CD4-positive, CD25-positive, alpha-beta regulatory T cell (primary cell): ENCODE results near the gene PRMT7. TPM values are rescaled to one million over a fixed set of nuclear protein-coding genes. Genes with fewer than 3 reads are reported as not detected.
A peak's percentile ranks its signal among the peaks of the same experiment; 100 is the strongest.

ENCODE experiments used
- ATAC-seq, 2 donors: fragments of 150-1000 bp; cut with Tn5 transposase; one replicate each; pipeline ENCODE4 v1.10.0; 2021; ENCODE audit warnings: low read depth in 2 of 2, moderate number of reproducible peaks in 2 of 2, moderate library complexity in 1 of 2
- DNase-seq, 3 donors: peaks; one replicate each; pipeline versions ENCODE4 v3.0.0 to v3.0.0-alpha.2; 2012 to 2022; ENCODE audit warnings: mixed read lengths in 1 of 3
- H3K27ac ChIP-seq: one replicate; pipeline ENCODE4 v1.7.0; 2013; ENCODE audit warnings: mild to moderate bottlenecking, low read length; ENCODE audit not compliant: insufficient read depth, poor library complexity, severe bottlenecking
- H3K27me3 ChIP-seq: one replicate; pipeline ENCODE4 v1.7.0; 2013; ENCODE audit warnings: low read length; ENCODE audit not compliant: control insufficient read depth, insufficient read depth
- H3K36me3 ChIP-seq: one replicate; pipeline ENCODE4 v1.7.0; 2013; ENCODE audit warnings: mild to moderate bottlenecking, low read length, moderate library complexity; ENCODE audit not compliant: control insufficient read depth, insufficient read depth
- H3K4me1 ChIP-seq: 2 replicates; pipeline ENCODE4 v1.7.0; 2013; ENCODE audit warnings: mild to moderate bottlenecking, low read length; ENCODE audit not compliant: insufficient read depth, control insufficient read depth, poor library complexity, severe bottlenecking
- H3K4me3 ChIP-seq: one replicate; pipeline ENCODE4 v1.7.0; 2013; ENCODE audit warnings: low read depth, mild to moderate bottlenecking, low read length, moderate library complexity
- H3K9me3 ChIP-seq, 2 experiments: 1 replicate in 1 of 2; 2 replicates in 1 of 2; pipeline ENCODE4 v1.7.0; 2013; ENCODE audit warnings: low read length in 2 of 2, mild to moderate bottlenecking in 1 of 2, moderate library complexity in 1 of 2; ENCODE audit not compliant: control insufficient read depth in 2 of 2
- H3K27ac Mint-ChIP-seq, 3 donors: one replicate each; pipeline ENCODE4 v1.8.0; 2020 to 2022; ENCODE audit warnings: mild to moderate bottlenecking in 3 of 3, mixed read lengths in 3 of 3, moderate library complexity in 2 of 3
- H3K27me3 Mint-ChIP-seq: one replicate; pipeline ENCODE4 v1.8.0; 2022; ENCODE audit warnings: mild to moderate bottlenecking, mixed read lengths
- H3K36me3 Mint-ChIP-seq: one replicate; pipeline ENCODE4 v1.8.0; 2020; ENCODE audit warnings: mixed read lengths
- H3K4me1 Mint-ChIP-seq, 4 donors: one replicate each; pipeline ENCODE4 v1.8.0; 2020 to 2022; ENCODE audit warnings: mixed read lengths in 4 of 4, mild to moderate bottlenecking in 1 of 4
- H3K4me3 Mint-ChIP-seq, 4 donors: one replicate each; pipeline ENCODE4 v1.8.0; 2020 to 2022; ENCODE audit warnings: mild to moderate bottlenecking in 4 of 4, mixed read lengths in 4 of 4, moderate library complexity in 3 of 4
- H3K9me3 Mint-ChIP-seq, 7 donors: one replicate each; pipeline ENCODE4 v1.8.0; 2020 to 2022; ENCODE audit warnings: mixed read lengths in 7 of 7, mild to moderate bottlenecking in 3 of 7, moderate library complexity in 2 of 7
- polyA plus RNA-seq, 4 donors: library from polyadenylated mRNA; unstranded; fragments of 300-500 nt; fragmentation: Illumina TruSeq; gene quantifications; one replicate each; pipeline ENCODE4 v1.2.3, GENCODE V29; 2021
- total RNA-seq: library from RNA; stranded (reverse); gene quantifications from one replicate; pipeline ENCODE4 v1.2.3, GENCODE V29; 2022

Gene PRMT7
- total and polyA plus RNA-seq, 5 donors from 2014 or later: 32.4 to 53.8 (median 34.7) TPM

DNA sequence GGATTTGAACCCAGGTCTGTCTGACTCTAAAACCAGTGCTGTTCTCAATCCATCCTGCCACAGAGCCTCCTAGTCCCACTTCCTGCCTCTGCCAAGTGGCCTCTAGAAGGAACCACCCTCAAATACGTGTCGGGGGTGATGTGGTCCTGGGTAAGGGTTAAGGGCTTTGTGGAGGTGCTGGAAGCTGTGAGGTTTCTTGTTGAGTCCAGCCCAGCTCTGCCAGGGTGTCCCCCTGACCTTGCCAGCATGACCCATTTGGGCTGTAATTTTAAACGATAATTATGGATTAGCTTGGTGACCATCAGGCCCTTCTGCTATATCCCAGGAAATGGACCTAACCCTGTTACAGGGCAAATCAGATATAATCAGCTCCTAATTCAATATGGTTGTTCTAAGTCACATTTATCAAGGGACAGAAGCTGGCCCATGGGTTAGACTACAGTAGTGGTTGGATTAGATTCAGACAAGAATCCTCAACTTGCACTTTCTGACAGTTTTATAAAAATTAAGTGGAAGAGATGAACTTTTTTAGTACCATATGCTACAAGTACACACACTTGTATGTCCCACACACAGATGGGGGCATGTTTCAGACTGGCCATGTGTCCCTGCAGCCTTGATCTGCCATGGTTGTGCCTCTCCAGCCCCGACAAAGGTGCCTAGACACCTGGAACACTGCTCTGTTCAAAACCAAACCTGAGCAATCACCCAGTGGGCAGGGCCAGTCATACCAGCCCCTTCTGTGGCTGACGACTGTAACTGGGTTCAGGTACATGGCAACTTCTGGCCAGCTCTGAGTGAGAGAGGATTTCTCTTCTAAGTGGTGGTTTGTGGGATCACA, 89.5 kb downstream of the PRMT7 start:
- H3K4me3 ChIP-seq: no peak overlapping the region
- H3K9me3 ChIP-seq: no peaks in the 10 kb centered on the region
- ATAC-seq (no peak), DNase-seq (no peak)
- peaks cover 17% of the 10 kb centered on the region for H3K4me1 ChIP-seq
- Mint-ChIP-seq H3K4me3 (no peak overlapping the region), H3K4me1 (peaks cover 0 to 44% (median 21%) of the 10 kb centered on the region in 4 donors), H3K36me3 (no peaks in the 10 kb centered on the region), H3K27me3 (peaks cover 4% of the 10 kb centered on the region), H3K9me3 (no peaks in the 10 kb centered on the region), H3K27ac (peak overlapping the region in 2 of 3 donors; percentile 77 to 83)
- H3K27me3 ChIP-seq: no peaks in the 10 kb centered on the region
- no peaks in the 10 kb centered on the region for H3K36me3 ChIP-seq
- H3K27ac ChIP-seq: no peak overlapping the region

DNA sequence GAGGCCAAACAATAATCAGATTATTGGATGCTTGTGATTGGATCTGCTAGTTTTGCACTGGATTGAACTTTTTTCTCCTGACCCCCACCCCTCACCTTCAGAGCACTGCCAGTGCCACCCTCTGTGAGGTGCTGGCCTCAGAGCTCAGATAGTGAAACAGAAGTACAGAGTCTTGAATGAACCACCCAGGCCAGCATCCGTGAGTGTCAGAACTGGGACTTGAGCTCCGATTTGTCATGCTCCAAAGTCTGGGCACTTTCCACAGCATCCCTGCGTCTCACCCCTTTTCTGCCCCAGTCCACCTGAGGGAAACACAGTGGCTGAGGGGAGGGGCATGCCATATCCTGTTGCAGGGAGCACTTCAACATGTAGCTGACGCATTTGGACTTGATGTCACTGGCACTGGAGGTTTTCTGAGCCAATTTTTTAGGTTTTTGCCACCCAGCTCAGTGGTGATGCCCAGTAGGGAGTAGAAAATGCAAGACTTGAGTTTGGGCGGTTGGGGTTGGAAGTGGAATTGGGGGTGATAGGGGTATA, 90.2 kb downstream of the PRMT7 start:
- ATAC-seq (peak; percentile 61 to 69), DNase-seq (peak in 1 of 3 donors; percentile 38)
- H3K4me3 Mint-ChIP-seq: peak overlapping the region in 1 of 4 donors; percentile 18
- Histone ChIP-seq H3K36me3 (no peaks in the 10 kb centered on the region), H3K4me3 (no peak overlapping the region), H3K27me3 (no peaks in the 10 kb centered on the region), H3K27ac (no peak overlapping the region), H3K9me3 (no peaks in the 10 kb centered on the region), H3K4me1 (peaks cover 17% of the 10 kb centered on the region)
- H3K4me1 Mint-ChIP-seq: peaks cover 0 to 44% (median 21%) of the 10 kb centered on the region in 4 donors
- peak overlapping the region in 2 of 3 donors; percentile 77 to 83 for H3K27ac Mint-ChIP-seq
- H3K27me3 Mint-ChIP-seq: peaks cover 6% of the 10 kb centered on the region
- no peaks in the 10 kb centered on the region for H3K36me3 Mint-ChIP-seq
- no peaks in the 10 kb centered on the region for H3K9me3 Mint-ChIP-seq

- H3K27ac Mint-ChIP-seq: peak overlapping the region; percentile 1 to 77 (median 74)
- H3K9me3 ChIP-seq: no peaks in the 10 kb centered on the region
- no peaks in the 10 kb centered on the region for H3K9me3 Mint-ChIP-seq
- no peak overlapping the region for H3K4me3 Mint-ChIP-seq
- H3K27ac ChIP-seq: no peak overlapping the region
- ATAC-seq (no peak), DNase-seq (no peak)
- peaks cover 11% of the 10 kb centered on the region for H3K27me3 Mint-ChIP-seq
- H3K36me3 ChIP-seq: no peaks in the 10 kb centered on the region
- peaks cover 1% of the 10 kb centered on the region for H3K27me3 ChIP-seq
- H3K4me1 ChIP-seq: peaks cover 17% of the 10 kb centered on the region
- peaks cover 0 to 36% (median 15%) of the 10 kb centered on the region in 4 donors for H3K4me1 Mint-ChIP-seq
- no peak overlapping the region for H3K4me3 ChIP-seq
- H3K36me3 Mint-ChIP-seq: no peaks in the 10 kb centered on the region
These were observed 91.3 kb downstream of the PRMT7 start for GRCh38 chr16:68401871-68402747.

GRCh38 chr16:68402748-68403040, 91.9 kb downstream of the PRMT7 start:
- H3K4me1 ChIP-seq: peaks cover 17% of the 10 kb centered on the region
- no peak for DNase-seq
- H3K27ac ChIP-seq: no peak overlapping the region
- Mint-ChIP-seq H3K4me1 (peaks cover 0 to 30% (median 15%) of the 10 kb centered on the region in 4 donors), H3K27me3 (peaks cover 11% of the 10 kb centered on the region), H3K36me3 (no peaks in the 10 kb centered on the region), H3K4me3 (no peak overlapping the region), H3K27ac (peak overlapping the region in 1 of 3 donors; percentile 78), H3K9me3 (no peaks in the 10 kb centered on the region)
- no peak overlapping the region for H3K4me3 ChIP-seq
- H3K9me3 ChIP-seq: no peaks in the 10 kb centered on the region
- ATAC-seq: no peak
- peaks cover 1% of the 10 kb centered on the region for H3K27me3 ChIP-seq
- H3K36me3 ChIP-seq: no peaks in the 10 kb centered on the region

GRCh38 chr16:68403177-68403576, 92.4 kb downstream of the PRMT7 start:
- H3K27me3 ChIP-seq: peaks cover 1% of the 10 kb centered on the region
- H3K4me1 ChIP-seq: peaks cover 17% of the 10 kb centered on the region
- no peaks in the 10 kb centered on the region for H3K36me3 Mint-ChIP-seq
- H3K27ac ChIP-seq: no peak overlapping the region
- DNase-seq (no peak), ATAC-seq (no peak)
- H3K9me3 ChIP-seq: no peaks in the 10 kb centered on the region
- no peak overlapping the region for H3K4me3 ChIP-seq
- peaks cover 11% of the 10 kb centered on the region for H3K27me3 Mint-ChIP-seq
- no peak overlapping the region for H3K4me3 Mint-ChIP-seq
- H3K27ac Mint-ChIP-seq: peak overlapping the region in 1 of 3 donors; percentile 78
- no peaks in the 10 kb centered on the region for H3K36me3 ChIP-seq
- peaks cover 0 to 30% (median 15%) of the 10 kb centered on the region in 4 donors for H3K4me1 Mint-ChIP-seq
- no peaks in the 10 kb centered on the region for H3K9me3 Mint-ChIP-seq

DNA sequence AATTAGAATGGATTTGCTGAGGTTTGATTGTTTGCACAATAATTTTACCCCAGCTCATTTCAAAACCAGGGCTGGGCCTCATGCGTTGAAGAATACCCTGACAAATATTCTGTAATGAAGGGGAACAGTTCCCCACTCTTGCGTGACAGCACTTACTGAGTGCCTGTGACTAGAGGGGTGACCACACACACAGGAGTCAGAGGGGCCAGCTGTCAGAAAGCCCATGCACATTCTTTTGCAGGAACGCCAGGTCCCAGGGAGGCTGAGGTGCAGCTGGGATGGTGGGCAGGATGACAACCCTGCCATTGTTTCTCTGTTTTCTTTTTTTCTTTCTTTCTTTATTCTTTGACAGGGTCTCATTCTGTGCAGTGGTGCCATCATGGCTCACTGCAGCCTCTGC, 92.9 kb downstream of the PRMT7 start:
- Mint-ChIP-seq H3K4me1 (peaks cover 0 to 30% (median 13%) of the 10 kb centered on the region in 4 donors), H3K9me3 (no peaks in the 10 kb centered on the region), H3K36me3 (no peaks in the 10 kb centered on the region), H3K27me3 (peaks cover 11% of the 10 kb centered on the region), H3K4me3 (no peak overlapping the region), H3K27ac (peak overlapping the region in 1 of 3 donors; percentile 51)
- Histone ChIP-seq H3K4me3 (no peak overlapping the region), H3K27ac (no peak overlapping the region), H3K36me3 (no peaks in the 10 kb centered on the region), H3K4me1 (peaks cover 17% of the 10 kb centered on the region), H3K27me3 (peaks cover 1% of the 10 kb centered on the region), H3K9me3 (no peaks in the 10 kb centered on the region)
- DNase-seq: no peak
- ATAC-seq: no peak

- peaks cover 1% of the 10 kb centered on the region for H3K27me3 ChIP-seq
- Mint-ChIP-seq H3K4me3 (no peak overlapping the region), H3K36me3 (no peaks in the 10 kb centered on the region), H3K9me3 (no peaks in the 10 kb centered on the region), H3K4me1 (peaks cover 0 to 28% (median 11%) of the 10 kb centered on the region in 4 donors), H3K27ac (peak overlapping the region in 1 of 3 donors; percentile 37), H3K27me3 (peaks cover 11% of the 10 kb centered on the region)
- no peak overlapping the region for H3K4me3 ChIP-seq
- no peak overlapping the region for H3K27ac ChIP-seq
- H3K36me3 ChIP-seq: no peaks in the 10 kb centered on the region
- peaks cover 15% of the 10 kb centered on the region for H3K4me1 ChIP-seq
- ATAC-seq (no peak), DNase-seq (no peak)
- no peaks in the 10 kb centered on the region for H3K9me3 ChIP-seq
These were observed 94.0 kb downstream of the PRMT7 start for GRCh38 chr16:68404736-68405345.
